ENCODE results near the gene CACNG5.

The CACNG5 gene, protein sequence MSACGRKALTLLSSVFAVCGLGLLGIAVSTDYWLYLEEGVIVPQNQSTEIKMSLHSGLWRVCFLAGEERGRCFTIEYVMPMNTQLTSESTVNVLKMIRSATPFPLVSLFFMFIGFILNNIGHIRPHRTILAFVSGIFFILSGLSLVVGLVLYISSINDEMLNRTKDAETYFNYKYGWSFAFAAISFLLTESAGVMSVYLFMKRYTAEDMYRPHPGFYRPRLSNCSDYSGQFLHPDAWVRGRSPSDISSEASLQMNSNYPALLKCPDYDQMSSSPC

DNA sequence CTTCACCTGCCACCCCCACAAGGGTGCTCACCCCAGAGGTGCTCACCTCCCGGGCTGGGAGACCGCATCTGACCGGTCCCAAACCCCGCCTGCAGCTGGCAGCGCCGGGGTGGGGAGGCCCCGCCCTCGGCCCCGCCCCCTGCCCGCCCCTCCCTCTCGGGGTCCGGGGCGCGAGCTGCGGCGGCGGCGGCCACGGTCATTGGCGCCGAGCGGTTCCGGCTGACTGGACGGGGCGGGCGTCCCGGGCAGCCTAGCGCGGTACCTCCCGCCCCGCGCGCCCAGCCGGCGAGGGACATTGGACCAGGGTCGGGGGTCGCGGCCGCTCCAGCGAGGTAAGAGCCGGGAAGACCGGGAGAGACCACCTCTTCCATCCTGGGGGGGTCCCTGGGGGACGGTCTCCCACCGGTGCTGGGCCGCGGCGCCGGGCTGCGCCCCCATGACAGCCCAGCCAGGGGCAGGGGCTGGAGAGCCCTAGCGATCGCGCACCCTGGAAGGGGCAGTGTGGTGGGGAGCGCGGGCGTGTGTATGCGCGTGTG lies at the start of gene CACNG5:
Gene CACNG5, plus strand, starts transcription at position 199 of the 536 bp plus-strand sequence. CDS start 42,216 bp downstream, outside the sequence.
- ATAC-seq = peak; percentile 52

DNA sequence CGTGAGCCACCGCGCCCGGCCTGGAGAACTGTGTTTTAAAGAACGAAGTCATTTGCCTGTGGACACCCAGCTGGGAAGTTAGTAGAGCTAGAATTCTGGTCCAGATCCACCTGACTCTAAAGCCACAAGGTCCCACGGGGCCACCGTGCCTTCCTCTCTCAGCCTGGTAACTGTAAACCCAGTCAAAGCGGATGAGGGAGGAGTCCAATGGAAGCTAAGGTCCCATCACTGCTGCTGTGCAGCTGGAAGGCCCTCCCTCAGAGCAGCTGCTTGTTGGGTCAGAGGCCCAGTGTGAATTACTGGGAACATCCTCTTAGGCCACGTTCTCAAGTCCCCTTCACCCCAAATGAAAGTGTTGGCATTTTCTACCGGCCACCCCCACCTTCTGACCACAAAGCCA lies 48.8 kb upstream of the CACNG5 start:
- no peak for ATAC-seq
- no peak for TF ChIP-seq ISL1 (CRISPR knock-in tag; IDR thresholded peaks at IDR 0.05)
- TF ChIP-seq PPARA (CRISPR knock-in tag; IDR thresholded peaks at IDR 0.05; ENCODE audit: borderline replicate concordance) = no peak
- TF ChIP-seq BACH2 (CRISPR knock-in tag; IDR thresholded peaks at IDR 0.05; ENCODE audit: borderline replicate concordance) = no peak
- TF ChIP-seq OSR1 (CRISPR knock-in tag; IDR thresholded peaks at IDR 0.05) = no peak
- TF ChIP-seq GLIS3 (CRISPR knock-in tag; IDR thresholded peaks at IDR 0.05) = no peak
- TF ChIP-seq SNAI2 (CRISPR knock-in tag; IDR thresholded peaks at IDR 0.05) = no peak
- no peak for TF ChIP-seq ZFP30 (CRISPR knock-in tag; IDR thresholded peaks at IDR 0.05)
- TF ChIP-seq, protein P1, sequence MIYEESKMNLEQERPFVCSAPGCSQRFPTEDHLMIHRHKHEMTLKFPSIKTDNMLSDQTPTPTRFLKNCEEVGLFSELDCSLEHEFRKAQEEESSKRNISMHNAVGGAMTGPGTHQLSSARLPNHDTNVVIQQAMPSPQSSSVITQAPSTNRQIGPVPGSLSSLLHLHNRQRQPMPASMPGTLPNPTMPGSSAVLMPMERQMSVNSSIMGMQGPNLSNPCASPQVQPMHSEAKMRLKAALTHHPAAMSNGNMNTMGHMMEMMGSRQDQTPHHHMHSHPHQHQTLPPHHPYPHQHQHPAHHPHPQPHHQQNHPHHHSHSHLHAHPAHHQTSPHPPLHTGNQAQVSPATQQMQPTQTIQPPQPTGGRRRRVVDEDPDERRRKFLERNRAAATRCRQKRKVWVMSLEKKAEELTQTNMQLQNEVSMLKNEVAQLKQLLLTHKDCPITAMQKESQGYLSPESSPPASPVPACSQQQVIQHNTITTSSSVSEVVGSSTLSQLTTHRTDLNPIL (CRISPR knock-in tag; IDR thresholded peaks at IDR 0.05; ENCODE audit: low read depth) = no peak
- TF ChIP-seq CSDC2 (CRISPR knock-in tag; IDR thresholded peaks at IDR 0.05) = no peak
- no peak for TF ChIP-seq ZNF8 (CRISPR knock-in tag; IDR thresholded peaks at IDR 0.05)
- TF ChIP-seq, protein P2, sequence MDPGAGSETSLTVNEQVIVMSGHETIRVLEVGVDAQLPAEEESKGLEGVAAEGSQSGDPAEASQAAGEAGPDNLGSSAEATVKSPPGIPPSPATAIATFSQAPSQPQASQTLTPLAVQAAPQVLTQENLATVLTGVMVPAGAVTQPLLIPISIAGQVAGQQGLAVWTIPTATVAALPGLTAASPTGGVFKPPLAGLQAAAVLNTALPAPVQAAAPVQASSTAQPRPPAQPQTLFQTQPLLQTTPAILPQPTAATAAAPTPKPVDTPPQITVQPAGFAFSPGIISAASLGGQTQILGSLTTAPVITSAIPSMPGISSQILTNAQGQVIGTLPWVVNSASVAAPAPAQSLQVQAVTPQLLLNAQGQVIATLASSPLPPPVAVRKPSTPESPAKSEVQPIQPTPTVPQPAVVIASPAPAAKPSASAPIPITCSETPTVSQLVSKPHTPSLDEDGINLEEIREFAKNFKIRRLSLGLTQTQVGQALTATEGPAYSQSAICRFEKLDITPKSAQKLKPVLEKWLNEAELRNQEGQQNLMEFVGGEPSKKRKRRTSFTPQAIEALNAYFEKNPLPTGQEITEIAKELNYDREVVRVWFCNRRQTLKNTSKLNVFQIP (CRISPR knock-in tag; IDR thresholded peaks at IDR 0.05; ENCODE audit: borderline replicate concordance, low read depth) = no peak
- TF ChIP-seq, protein P3, sequence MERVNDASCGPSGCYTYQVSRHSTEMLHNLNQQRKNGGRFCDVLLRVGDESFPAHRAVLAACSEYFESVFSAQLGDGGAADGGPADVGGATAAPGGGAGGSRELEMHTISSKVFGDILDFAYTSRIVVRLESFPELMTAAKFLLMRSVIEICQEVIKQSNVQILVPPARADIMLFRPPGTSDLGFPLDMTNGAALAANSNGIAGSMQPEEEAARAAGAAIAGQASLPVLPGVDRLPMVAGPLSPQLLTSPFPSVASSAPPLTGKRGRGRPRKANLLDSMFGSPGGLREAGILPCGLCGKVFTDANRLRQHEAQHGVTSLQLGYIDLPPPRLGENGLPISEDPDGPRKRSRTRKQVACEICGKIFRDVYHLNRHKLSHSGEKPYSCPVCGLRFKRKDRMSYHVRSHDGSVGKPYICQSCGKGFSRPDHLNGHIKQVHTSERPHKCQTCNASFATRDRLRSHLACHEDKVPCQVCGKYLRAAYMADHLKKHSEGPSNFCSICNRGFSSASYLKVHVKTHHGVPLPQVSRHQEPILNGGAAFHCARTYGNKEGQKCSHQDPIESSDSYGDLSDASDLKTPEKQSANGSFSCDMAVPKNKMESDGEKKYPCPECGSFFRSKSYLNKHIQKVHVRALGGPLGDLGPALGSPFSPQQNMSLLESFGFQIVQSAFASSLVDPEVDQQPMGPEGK (CRISPR knock-in tag; IDR thresholded peaks at IDR 0.05; ENCODE audit: borderline replicate concordance) = no peak

More for the DNA sequence above, at the start of gene CACNG5:
- TF ChIP-seq SNAI2 (CRISPR knock-in tag; IDR thresholded peaks at IDR 0.05) (no peak), GLIS3 (CRISPR knock-in tag; IDR thresholded peaks at IDR 0.05) (no peak), CSDC2 (CRISPR knock-in tag; IDR thresholded peaks at IDR 0.05) (no peak), ARNTL (CRISPR knock-in tag; IDR thresholded peaks at IDR 0.05; ENCODE audit: borderline replicate concordance, low read depth) (no peak), ZFP30 (CRISPR knock-in tag; IDR thresholded peaks at IDR 0.05) (no peak), TCF4 (CRISPR knock-in tag; IDR thresholded peaks at IDR 0.05; ENCODE audit: borderline replicate concordance) (no peak), PPARA (CRISPR knock-in tag; IDR thresholded peaks at IDR 0.05; ENCODE audit: borderline replicate concordance) (no peak), RARB (CRISPR knock-in tag; IDR thresholded peaks at IDR 0.05) (no peak), ZNF70 (CRISPR knock-in tag; IDR thresholded peaks at IDR 0.05) (no peak), ESRRG (CRISPR knock-in tag; IDR thresholded peaks at IDR 0.05) (no peak), ISL1 (CRISPR knock-in tag; IDR thresholded peaks at IDR 0.05) (no peak), ZC3H10 (CRISPR knock-in tag; IDR thresholded peaks at IDR 0.05) (no peak), ZFP3 (CRISPR knock-in tag; IDR thresholded peaks at IDR 0.05) (no peak), ZNF8 (CRISPR knock-in tag; IDR thresholded peaks at IDR 0.05) (no peak)
- TF ChIP-seq, protein P1 (CRISPR knock-in tag; IDR thresholded peaks at IDR 0.05; ENCODE audit: low read depth) = no peak
- TF ChIP-seq, protein P4, sequence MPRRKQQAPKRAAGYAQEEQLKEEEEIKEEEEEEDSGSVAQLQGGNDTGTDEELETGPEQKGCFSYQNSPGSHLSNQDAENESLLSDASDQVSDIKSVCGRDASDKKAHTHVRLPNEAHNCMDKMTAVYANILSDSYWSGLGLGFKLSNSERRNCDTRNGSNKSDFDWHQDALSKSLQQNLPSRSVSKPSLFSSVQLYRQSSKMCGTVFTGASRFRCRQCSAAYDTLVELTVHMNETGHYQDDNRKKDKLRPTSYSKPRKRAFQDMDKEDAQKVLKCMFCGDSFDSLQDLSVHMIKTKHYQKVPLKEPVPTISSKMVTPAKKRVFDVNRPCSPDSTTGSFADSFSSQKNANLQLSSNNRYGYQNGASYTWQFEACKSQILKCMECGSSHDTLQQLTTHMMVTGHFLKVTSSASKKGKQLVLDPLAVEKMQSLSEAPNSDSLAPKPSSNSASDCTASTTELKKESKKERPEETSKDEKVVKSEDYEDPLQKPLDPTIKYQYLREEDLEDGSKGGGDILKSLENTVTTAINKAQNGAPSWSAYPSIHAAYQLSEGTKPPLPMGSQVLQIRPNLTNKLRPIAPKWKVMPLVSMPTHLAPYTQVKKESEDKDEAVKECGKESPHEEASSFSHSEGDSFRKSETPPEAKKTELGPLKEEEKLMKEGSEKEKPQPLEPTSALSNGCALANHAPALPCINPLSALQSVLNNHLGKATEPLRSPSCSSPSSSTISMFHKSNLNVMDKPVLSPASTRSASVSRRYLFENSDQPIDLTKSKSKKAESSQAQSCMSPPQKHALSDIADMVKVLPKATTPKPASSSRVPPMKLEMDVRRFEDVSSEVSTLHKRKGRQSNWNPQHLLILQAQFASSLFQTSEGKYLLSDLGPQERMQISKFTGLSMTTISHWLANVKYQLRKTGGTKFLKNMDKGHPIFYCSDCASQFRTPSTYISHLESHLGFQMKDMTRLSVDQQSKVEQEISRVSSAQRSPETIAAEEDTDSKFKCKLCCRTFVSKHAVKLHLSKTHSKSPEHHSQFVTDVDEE (CRISPR knock-in tag; IDR thresholded peaks at IDR 0.05) = no peak
- TF ChIP-seq, protein P5, sequence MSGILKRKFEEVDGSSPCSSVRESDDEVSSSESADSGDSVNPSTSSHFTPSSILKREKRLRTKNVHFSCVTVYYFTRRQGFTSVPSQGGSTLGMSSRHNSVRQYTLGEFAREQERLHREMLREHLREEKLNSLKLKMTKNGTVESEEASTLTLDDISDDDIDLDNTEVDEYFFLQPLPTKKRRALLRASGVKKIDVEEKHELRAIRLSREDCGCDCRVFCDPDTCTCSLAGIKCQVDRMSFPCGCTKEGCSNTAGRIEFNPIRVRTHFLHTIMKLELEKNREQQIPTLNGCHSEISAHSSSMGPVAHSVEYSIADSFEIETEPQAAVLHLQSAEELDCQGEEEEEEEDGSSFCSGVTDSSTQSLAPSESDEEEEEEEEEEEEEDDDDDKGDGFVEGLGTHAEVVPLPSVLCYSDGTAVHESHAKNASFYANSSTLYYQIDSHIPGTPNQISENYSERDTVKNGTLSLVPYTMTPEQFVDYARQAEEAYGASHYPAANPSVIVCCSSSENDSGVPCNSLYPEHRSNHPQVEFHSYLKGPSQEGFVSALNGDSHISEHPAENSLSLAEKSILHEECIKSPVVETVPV (CRISPR knock-in tag; IDR thresholded peaks at IDR 0.05) = no peak
- TF ChIP-seq, protein P2 (CRISPR knock-in tag; IDR thresholded peaks at IDR 0.05; ENCODE audit: borderline replicate concordance, low read depth) = no peak
- TF ChIP-seq, protein P3 (CRISPR knock-in tag; IDR thresholded peaks at IDR 0.05; ENCODE audit: borderline replicate concordance) = no peak

Measured in SK-N-SH treated with all-trans-retinoic acid at 6 μM for 48 hours (cell line).